Activated naive CD8-positive, alpha-beta T cell treated with anti-CD3 and anti-CD28 coated beads, Interleukin-2, amount 50 U/mL, for 16 hours (primary cell): ENCODE data around the gene SERPINH1.

Experiments used
- DNase-seq: peaks from one replicate; pipeline ENCODE4 v3.0.0-alpha.2; 2020; ENCODE audit warnings: low read depth, low spot score

Gene SERPINH1

DNA sequence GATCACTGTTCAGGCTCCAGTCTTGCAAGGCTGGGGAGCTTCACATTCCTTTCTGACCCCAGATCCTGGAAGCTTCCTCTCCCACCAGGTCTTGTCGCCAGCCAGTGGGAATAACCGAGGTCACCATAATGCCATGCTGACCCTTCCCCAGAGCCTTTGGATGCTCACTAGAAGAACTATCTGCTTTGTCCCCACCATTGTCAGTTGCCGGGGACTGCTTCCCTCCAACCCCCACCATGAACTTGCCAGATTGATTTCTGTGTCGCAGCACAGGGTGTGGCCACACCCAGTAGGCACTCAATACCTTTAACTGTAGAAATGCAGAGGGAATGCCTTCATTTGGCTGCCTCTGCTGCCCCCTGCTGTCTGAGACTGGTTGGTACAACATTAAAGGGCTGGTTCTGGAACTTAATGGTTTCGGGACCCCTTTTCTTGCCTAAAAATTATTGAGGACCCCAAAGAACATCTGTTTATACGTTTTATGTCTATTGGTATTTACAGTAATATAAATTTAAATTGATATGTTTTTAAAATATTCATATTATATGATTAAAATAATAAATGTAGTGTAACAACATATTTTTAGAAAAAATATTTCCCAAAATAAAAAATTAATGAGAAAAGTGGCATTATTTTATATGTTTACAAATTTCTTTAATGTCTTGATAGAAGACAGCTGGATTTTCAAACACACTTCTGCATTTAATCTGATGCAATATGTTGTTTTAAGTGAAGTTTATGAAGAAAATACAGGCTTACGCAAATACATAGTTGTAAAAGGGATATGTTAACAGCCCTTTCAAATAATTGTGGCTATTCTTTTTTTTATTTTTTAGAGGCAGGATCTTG is 29.6 kb upstream of the SERPINH1 start:
- DNase-seq = peak; percentile 68

DNA sequence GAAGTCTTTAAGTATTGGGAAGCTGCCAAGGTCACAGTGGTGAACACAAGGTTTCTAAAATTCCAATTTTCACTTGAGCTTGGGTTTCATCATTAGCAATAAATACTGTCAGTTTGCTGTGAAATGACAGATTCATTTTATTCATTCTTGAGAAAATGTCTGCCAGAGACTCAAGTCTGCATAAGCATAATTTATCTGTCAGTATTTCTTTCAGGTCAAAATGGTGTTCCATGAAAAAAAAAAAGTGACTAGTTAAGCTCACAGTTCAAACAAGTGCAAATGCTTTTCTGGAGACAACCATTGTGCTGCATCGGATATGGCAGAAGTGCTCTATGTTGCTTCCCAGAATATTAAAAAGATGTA is 28.2 kb upstream of the SERPINH1 start:
- DNase-seq = no peak

DNA sequence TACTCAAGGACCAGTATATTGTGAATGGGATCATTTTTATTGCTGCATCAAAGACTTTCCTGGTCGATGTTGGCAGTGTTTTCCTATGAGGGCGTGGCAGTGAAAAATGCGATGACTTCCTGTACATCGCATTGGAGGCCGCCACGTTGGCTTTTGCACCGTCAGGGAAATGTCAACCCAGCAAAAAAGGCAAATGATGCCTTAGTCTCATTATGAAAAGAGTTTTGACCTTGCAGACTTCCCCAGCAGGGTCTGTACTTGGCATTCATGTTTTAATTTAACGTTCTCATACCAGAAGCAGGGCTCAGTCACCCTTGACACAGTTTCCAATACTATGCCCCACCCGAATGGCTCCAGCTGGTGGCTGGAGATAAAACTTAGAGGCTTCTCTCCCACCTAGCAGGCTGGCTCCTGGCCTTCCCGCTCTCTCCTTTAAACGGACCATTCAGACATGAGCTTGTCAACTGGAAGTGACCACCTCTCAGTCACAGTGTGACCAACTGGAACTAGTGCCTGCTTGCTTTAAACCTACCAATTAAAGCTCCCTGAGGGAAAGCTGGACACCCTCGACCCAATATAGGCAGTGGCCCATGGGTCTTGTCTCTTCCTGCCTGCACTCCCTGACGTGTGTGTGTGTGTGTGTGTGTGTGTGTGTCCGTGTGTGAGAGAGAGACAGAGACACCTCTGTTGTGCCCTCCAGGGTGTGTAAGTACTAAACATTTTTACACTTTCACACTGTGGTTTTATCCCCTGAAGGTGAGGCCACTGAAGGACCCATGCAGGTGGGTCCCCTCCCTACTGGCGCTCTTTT is 27.6 kb upstream of the SERPINH1 start:
- no peak for DNase-seq

DNA sequence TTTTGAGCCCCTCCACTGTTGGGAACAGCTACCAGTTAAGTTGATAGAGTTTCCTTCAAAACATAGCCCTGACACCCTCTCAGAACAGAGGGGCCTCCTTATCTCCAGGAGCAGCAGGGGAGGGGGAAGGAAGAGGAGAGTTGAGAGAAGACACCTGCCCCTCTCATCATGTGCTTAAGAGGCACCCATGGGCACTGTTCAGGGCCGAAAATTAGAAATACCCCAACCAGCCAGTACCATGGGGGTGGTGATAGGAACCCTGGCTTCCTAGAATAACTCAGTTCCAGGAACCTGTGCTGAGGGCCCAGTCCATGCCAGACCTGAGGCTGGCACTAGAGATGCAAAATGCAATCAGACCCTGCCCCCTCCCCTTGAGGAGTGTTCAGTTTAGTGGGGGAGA is 27.0 kb upstream of the SERPINH1 start:
- no peak for DNase-seq

DNA sequence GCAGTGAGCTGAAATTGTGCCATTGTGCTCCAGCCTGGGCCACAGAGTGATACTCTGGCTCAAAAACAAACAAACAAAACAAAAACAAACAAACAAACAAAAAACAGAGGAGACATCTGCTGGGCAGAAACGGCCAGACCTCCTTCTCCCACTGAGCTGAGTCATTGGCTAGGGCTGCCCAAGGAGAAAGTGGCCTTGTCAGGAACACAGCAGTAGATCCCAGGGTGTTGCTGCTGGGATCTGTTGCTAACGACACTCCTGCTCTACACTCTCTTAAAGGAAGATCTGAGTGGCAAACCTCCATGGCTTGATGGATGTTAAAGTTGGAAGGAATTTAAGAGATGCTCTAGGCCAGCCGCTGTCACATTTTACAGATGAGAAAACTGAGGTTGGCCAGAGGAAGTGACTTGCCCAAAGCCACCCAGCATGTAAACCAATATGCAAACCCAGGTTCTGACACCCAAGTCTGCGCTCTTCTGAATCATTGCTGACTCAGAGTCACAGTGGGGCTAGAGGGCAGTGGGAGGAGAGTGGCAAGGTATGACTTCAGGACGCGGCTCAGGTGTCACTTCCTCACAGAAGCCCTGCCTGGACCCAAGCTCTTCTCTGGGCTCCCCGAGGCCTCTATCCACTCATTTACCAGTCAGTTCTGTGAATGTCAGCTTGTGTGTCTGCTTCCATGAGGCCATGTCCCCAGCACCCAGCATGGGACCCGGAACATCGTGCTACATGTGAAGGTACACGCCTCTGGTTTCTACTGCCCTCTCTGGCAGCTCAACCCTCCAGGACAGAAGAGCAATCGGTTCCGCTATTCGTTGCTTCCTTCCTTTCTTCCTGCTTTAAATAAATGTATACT is 25.0 kb upstream of the SERPINH1 start:
- DNase-seq = no peak

DNA sequence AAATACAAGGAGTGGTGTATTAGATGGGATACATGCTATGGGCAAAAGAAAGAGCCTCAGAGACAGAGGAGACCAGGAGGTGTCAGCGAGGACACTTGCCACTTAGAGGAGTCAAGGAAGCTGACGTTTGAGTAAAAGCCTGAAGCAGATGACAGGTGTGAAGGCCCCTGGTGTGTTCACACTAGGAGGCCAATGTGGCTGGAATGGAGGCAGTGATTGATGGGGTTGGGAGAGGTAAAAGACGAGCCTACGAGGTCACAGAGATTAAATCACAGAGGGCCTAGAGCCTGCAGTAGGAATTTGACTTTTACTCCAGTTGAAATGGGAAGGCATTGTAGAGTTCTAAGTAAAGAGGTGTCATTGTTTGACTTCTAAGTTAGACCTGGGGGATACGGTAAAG is 24.3 kb upstream of the SERPINH1 start:
- no peak for DNase-seq

DNA sequence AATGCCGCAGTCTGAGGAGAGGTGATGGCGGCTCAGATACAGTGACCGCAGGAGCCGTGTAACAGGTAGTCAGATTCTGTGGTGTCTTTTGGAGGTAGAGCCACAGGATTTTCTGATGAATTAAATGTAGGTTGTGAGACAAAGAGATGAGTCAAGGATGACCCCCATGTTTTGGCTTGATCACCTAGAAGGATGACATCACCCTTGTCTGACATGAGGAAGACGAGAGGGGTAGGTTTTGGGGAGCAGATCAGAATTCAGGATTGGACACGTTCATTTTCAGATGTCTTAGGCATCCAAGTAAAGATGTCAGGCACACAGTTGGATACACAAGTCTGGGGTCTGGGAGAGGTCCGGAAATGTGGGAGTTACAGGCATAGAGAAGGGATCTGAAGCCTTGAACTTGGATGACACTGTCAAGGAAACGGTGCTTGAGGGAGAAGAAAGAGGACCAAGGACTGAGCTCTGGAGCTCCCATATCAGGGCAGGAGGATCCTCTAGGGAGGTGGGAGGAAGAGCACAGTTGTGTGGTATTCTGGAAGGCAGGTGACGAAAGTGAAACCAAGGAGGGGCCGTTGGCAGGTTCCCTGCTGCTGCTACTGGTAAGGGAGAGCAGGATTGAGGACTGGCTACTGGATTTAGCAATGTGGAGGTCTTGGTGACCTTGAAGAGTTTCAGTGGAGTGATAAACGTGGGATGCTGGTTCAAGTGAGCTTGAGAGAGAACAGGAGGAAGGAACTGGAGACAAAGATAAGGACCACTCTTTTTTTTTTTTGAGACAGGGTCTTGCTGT is 23.7 kb upstream of the SERPINH1 start:
- no peak for DNase-seq

DNA sequence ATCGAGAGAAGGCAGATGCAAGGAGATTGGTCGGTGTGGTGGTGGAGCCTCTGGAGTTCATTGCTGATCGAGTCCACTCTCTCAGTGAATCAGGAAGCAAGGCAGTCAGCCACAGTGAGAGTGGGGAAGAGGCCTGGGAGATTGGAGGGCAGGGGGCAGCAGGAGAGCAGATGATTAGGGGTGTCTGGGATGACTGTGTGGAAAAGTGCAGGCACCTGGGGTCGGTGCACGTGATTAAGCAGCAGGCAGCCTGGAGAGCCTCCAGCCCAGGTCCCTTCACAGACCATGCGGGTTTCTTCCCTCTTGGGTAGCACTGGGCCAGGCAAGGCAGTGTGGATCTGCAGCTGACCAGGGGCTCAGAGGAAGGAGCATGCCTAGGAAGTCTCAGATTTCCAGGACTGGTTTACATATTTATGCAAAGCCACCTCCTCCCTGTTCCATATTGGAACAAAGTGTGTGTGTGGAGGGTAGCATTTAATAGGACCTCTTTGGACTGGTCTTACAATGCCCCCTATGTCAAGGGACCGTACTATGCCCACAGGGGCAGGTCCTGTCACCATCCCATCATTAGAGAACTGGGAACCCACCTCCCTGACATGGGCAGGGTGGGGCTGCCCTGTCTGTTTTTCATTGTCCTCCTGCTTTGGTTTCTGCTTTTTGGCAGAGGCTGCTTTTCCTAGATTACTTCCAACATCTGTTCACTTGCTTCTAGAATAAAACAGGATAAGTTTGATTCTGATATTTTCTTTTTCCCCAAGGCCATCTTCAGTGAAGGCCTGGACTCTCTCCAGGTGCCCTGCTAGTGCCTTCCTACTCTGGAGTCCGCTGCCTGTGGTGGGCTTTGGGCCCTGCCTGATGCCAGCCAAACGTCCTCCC is 22.4 kb upstream of the SERPINH1 start:
- no peak for DNase-seq

DNA sequence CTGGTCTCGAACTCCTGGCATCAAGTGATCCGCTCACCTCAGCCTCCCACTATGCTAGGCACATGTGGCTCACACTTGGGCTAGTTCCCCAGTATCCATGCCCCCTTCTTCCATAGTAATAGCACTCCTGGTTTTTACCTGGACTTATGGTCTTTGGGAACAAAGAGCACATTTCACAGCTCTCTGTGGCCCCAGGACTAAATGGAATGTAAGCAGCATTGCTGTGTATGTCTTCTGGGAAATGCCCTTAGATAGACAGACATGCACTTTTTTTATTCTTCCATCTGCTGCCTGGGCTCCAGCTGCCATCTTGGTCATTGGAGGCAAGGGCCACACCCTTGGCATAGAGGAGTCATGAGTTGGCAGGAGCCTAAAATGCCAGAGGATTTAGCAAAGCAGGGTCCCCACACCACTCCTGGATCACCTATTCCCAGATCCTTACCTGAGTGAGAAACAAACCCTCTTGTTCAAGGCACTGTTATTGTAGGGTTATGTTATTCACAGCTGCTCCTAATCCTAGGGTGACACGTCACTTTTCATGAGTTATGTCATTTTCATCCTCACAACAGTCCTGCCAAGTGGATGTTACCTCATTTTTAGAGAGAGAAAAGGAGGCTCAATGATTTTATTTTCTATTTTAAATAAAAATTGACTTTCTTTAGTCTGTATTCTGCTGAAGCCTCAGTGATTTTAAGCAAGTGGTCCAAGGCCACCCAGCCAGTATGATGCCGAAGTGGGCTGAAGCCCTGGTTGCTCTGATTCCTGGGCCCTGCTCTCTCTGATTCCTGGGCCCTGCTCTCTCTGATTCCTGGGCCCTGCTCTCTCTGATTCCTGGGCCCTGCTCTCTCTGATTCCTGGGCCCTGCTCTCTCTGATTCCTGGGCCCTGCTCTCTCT is 20.6 kb upstream of the SERPINH1 start:
- DNase-seq = no peak

DNA sequence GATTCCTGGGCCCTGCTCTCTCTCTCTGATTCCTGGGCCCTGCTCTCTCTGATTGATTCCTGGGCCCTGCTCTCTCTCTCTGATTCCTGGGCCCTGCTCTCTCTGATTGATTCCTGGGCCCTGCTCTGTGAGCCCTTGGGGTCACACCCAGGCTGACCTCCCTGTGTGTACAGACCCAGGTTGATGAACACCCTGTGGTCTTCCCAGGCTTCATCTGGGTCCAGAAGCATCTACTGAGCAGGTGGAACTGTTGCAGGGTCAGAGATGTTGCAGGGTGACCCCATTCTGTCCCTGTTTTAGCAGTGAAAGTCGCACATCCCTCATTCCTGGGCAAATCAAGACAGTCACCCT is 20.0 kb upstream of the SERPINH1 start:
- DNase-seq = no peak

DNA sequence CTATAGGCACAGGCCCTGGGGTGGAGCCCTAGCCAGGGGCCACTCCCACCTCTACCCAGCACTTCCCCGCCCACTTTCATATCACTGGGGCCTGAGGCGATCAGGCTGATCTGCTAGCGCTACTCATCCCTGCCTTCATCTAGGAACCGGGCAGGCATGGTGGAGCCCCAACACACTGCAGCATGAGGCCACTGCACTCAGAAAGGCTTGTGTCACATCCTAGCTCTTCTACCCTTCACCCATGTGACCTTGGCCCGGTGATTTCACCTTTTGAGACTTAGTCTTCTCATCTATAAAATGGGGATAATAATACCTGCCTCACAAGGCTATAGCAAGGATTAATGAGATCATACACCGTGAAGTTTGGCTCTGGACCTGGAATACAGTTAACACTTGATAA is 18.2 kb upstream of the SERPINH1 start:
- DNase-seq = no peak

DNA sequence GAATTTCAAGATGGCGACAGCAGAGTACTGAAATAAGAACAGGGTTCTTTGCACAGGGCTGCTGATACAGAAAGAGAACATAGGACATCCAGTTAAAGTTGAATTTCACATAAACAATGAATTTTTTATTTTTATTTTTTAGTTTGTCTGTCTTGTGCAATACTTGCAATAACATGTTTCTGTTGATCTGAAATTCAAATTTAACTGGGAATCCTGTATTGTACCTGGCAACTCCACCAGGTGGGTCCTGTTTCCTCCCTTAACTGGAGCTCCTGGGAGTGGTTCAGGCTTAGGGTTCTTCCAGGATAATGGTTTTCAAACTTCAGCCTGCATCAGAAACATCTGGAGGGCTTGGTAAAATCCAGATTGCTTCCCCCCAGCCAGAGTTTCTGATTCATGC is 14.9 kb upstream of the SERPINH1 start:
- no peak for DNase-seq

DNA sequence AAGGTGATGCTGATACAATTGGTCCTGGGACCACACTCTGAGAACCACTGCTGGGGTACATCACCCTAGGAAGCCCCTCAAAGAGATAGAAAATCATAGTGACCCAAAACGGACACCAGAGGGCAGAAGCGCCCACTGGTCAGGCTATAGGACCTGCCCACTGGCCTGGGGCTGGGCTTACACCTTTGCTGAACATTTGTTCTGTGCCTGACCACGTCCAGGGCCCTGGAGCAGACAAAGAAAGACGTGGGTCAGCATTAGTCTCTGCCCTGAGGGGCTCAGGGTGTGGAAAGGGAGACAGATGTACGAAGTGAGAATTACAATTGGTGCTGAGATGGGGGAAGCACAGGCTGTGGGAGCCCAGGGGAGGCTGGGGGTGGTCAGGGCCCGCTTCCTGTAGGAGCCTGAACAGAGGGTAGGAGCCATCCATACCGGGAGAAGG is 14.4 kb upstream of the SERPINH1 start:
- no peak for DNase-seq

DNA sequence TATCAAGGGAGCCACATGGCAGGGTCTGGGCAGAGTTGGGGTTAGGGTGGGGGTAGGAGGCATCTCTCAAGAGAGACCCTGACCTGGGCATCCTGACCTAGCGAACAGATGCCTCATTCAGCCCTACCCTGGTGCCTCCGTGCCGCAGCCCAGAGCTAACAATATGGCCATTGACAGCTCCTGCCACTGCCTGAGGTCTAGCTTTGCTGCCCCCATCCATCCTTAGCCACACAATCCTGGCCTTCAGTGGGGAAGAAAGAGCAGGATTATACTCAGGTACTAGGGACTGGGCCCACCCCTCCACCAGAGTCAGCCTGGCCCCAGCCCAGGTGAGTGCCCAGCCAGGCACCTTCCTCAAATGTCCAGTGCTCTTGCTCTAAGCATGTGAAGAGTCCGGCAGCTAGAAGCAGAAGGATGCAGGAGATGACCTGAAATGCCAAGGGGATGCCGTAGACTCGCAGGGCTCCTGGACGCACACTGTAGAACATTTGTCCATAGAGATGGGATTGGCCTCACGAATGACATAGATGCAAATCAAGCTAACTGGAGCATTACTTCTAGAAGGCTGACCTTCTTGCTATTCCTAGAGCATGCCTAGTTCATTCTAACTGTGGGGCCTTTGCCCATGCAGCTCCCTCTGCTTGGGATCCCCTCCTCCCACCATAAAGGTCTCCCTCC is 13.3 kb upstream of the SERPINH1 start:
- DNase-seq = no peak

DNA sequence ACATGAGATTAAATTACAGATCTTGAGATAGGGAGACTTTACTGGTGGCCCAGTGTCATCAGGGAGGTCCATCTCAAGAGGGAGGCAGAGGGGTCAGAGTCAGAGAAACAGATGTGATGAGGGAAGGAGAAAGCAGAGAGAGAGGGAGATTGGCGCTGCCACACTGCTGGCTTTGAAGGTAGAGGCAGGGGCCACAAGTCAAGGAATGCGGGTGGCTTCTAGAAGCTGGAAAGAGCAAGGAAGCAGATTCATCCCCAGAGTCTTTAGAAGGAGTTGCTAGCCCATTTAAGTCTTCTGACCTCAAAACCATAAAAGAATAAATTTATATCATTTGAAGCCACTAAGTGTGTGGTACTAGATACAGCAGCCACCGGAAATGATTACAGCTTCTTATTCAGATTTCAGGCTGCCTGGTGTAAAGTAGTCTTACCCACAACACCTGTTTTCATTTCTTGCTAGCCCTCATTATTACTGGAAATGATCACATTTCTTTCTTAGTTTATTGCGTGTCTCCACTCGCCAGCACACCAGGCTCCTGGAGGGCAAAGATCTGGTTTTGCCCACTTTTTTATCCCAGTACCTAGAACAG is 12.6 kb upstream of the SERPINH1 start:
- DNase-seq = no peak

DNA sequence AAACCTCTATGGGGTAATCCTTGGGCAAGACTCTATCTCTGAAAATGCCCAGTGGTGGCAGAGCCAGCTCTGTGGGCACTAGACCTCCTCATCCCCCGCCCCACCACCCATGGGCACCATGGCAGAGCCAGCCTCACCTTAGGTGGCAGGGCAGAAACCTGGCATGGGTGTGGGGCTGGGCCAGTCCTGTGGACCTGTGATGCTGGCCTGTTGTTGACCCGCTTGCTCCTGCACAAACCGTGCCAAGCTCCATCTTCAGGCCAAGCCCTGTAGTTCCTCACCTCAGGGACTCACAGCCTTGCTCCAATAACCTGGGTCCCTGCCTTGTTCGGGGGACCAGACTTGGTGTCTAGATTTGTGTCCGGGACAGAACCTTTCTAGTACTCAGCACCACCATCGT is 8.9 kb upstream of the SERPINH1 start:
- DNase-seq = no peak

DNA sequence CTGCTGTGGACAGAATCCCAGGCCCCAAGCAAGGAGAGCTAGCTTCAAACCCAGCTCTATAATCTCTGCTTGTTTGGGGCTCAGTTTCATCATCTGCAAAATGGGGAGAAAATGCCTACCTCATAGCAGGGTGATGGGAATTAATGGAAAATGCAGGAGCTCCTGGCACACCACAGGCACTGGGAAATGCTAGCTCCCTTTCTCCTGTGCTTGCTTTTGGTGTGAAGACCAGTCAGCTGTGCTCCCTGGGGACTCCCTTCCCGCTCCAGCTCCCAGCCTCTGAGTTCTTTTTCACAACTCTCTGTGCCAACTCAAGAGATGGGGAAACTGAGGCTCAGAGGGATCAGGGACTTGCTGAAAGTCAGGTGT is 8.2 kb upstream of the SERPINH1 start:
- no peak for DNase-seq

DNA sequence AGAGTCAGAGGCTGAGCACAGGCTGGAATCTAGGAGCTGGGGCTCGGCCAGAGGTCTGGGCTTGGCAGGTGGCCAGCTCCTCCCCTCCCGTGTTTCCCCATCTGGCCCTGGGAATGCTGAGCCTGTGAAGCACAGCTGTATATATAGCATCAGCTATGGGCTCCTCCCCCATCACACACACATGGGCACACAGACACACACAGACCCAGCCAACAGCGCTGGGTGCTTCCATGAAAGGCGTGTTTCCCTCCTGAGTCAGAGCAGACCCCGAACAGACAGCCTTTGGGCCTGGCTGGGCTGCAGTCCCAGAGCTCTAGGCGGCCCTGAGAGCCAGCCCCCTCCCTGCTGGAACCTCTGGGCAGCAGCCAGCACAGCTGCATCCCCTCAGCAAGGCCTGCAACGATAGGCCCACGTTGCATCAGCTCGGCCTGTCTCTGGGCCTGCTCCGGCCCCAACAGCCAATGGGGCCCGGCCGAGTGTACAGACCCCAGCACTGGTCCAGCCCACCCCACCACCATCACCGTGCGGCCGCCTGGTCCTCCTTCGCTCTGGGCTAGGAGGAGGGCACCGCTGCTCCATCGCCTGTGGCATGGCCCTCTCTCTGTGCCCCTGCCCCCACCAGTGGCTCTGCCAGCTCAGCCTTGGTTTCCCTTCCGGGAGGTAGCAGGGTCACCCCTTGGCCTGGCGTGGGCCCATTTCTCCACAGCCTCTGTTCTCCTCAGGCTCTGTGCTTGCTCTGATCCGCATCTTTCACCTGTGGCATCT is 7.6 kb upstream of the SERPINH1 start:
- DNase-seq = no peak
